ENCODE measurements around the gene RETREG2. TPM values are rescaled to one million over a fixed set of nuclear protein-coding genes. Genes with fewer than 3 reads are reported as not detected.

Gene RETREG2
- total and polyA plus RNA-seq, 2 of the 8 experiments (the other 6 are each of a cell fraction or from before 2014, with no cell fraction given) = 51.3 to 67.4 TPM

DNA sequence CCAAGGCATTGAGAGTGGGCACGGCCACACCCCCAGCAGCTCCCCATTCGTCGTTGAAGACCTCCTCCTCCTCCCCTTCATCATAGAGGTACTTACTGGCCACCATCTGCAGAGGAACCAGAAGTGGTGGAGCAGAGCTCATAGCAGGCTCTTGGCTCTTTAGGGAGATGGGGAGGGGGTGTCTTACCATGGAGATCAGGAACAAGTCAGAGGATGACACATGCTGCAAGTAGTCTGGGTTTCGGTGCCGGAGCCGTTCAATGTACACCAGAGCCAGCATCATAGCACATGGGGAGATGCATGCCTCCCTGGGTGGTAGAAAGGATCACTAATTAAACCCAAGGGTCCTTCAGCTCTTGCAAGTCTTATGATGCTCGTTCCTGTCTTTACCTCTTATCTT, 3.3 kb upstream of the RETREG2 start:
- Histone ChIP-seq H3K79me1 (ENCODE audit: low read depth, low read length) (peaks cover 6% of the 10 kb centered on the region), H3K56ac (replicated peaks; ENCODE audit: insufficient read length, low read depth, low read length) (no peak overlapping the region), H2BK15ac (ENCODE audit: low read length) (no peak overlapping the region), H3K27me3 (replicated peaks in 1 of 4; ENCODE audit: control insufficient read depth in 3 of 4, extremely low read depth in 1 of 4, insufficient read depth in 3 of 4, low read length in 3 of 4) (no peaks in the 10 kb centered on the region), H2AFZ (ENCODE audit: low read length) (no peak overlapping the region), H3K36me3 (ENCODE audit: control insufficient read depth in 2 of 4, insufficient read depth in 4 of 4, low read length in 3 of 4) (peaks cover 0 to 7% (median 3%) of the 10 kb centered on the region in 4 experiments; a peak in 3 of 8 replicates), H4K91ac (replicated peaks; ENCODE audit: insufficient read length, low read length) (no peak overlapping the region), H3K9ac (replicated peaks in 1 of 4; ENCODE audit: extremely low read depth in 1 of 4, low read depth in 3 of 4, low read length in 3 of 4) (no peak overlapping the region), H3K4me3 (ENCODE audit: extremely low read depth in 1 of 4, insufficient read depth in 2 of 4, low read depth in 3 of 4, low read length in 4 of 4) (no peak overlapping the region), H2BK5ac (ENCODE audit: low read depth, low read length) (no peak overlapping the region), H3K79me2 (ENCODE audit: control insufficient read depth in 1 of 2, insufficient read depth in 2 of 2, low read length in 2 of 2) (peaks cover 0 to 8% of the 10 kb centered on the region in 2 experiments; a peak in 1 of 4 replicates), H3K27ac (ENCODE audit: low read depth, low read length) (no peak overlapping the region), H3K4ac (replicated peaks; ENCODE audit: insufficient read length, low read depth, low read length) (no peak overlapping the region), H2BK12ac (ENCODE audit: low read depth, low read length) (no peak overlapping the region), H4K8ac (ENCODE audit: extremely low read depth, insufficient read depth, low read length) (no peak overlapping the region), H3K4me1 (replicated peaks in 1 of 4; ENCODE audit: control insufficient read depth in 3 of 4, insufficient read depth in 4 of 4, low read length in 3 of 4) (peaks cover 0 to 13% (median 6%) of the 10 kb centered on the region in 4 experiments; a peak in 6 of 7 replicates), H4K5ac (ENCODE audit: insufficient read length, low read depth, low read length) (no peak overlapping the region), H3K4me2 (ENCODE audit: insufficient read depth in 1 of 2, low read depth in 2 of 2, low read length in 2 of 2) (no peak overlapping the region; a peak in 1 of 4 replicates), H3K18ac (ENCODE audit: extremely low read depth, low read length) (no peak overlapping the region), H2BK120ac (replicated peaks; ENCODE audit: low read depth, low read length) (no peak overlapping the region), H3K9me3 (ENCODE audit: insufficient read depth in 2 of 2, low read depth in 1 of 2, low read length in 1 of 2) (no peaks in the 10 kb centered on the region), H3K23ac (ENCODE audit: insufficient read length) (no peak overlapping the region), H4K20me1 (replicated peaks in 1 of 2; ENCODE audit: control insufficient read depth in 1 of 2, insufficient read depth in 2 of 2, low read length in 2 of 2) (peaks cover 0 to 4% of the 10 kb centered on the region in 2 experiments), H3K23me2 (ENCODE audit: low read depth, low read length) (peaks cover 11% of the 10 kb centered on the region; the same call in 1 of the 2 replicates), H2AK5ac (ENCODE audit: low read depth, low read length) (no peak overlapping the region), H3K14ac (ENCODE audit: insufficient read length) (no peak overlapping the region), H2BK20ac (ENCODE audit: low read length) (no peak overlapping the region)
- DNase-seq (ENCODE audit: low read depth in 1 of 2, low spot score in 2 of 2) (no peak), FAIRE-seq (no peak)
- CTCF ChIA-PET (ENCODE audit: partially characterized antibody) = interaction anchor here (0.9 to 8.3 kb wide), 8 partner anchors 12 to 120 kb away, joined by 3 to 71 read pairs (median 6); partner anchors contain the start of genes DNAJB2 and NHEJ1
- WGBS, 2 experiments (ENCODE audit: extremely low coverage in 1 of 2, insufficient coverage in 1 of 2, insufficient read length in 1 of 2, insufficient replicate concordance in 2 of 2, low coverage in 1 of 2, low lambda C conversion rate in 2 of 2, missing lambda C conversion rate in 1 of 2) = 91% methylated on average over 6 of the region's 7 CpGs; no CpG with 5 or more reads in 1 of the 2 experiments
- POLR2A ChIA-PET (ENCODE audit: partially characterized antibody) = interaction anchor here (1.0 to 2.8 kb wide), 3 partner anchors 10 to 105 kb away, joined by 3 to 9 read pairs (median 4); partner anchors contain the start of gene DNAJB2
- no peak for TF ChIP-seq SIX5 (IDR thresholded peaks at IDR 0.05; ENCODE audit: low read depth, low read length)
- no peak for TF ChIP-seq RFX5 (IDR thresholded peaks at IDR 0.05; ENCODE audit: borderline replicate concordance, low read depth, low read length)
- TF ChIP-seq ASH2L (IDR thresholded peaks at IDR 0.05; ENCODE audit: low read length) = no peak
- no peak for TF ChIP-seq JUN (IDR thresholded peaks at IDR 0.05; ENCODE audit: low read depth, low read length)
- no peak for TF ChIP-seq CREB1 (IDR thresholded peaks at IDR 0.05)
- TF ChIP-seq SIN3A (conservative IDR thresholded peaks at IDR 0.05 in 1 of 2, IDR thresholded peaks at IDR 0.05 in 1 of 2; ENCODE audit: low read depth in 1 of 2, low read length in 2 of 2) = no peak
- no peak for TF ChIP-seq TAF7 (optimal IDR thresholded peaks at IDR 0.05; ENCODE audit: borderline replicate concordance, low read depth, low read length)
- TF ChIP-seq HDAC6 (IDR thresholded peaks at IDR 0.05; ENCODE audit: low read depth, low read length) = no peak
- TF ChIP-seq MAFK (IDR thresholded peaks at IDR 0.05; ENCODE audit: low read depth, low read length) = no peak

All from H1 (cell line).